Loucy (cell line): ENCODE measurements around the gene UNC45A.
"Not testable (repeated sequence)": the region's sequence is repeated elsewhere in the genome, so short reads cannot be mapped to it uniquely, and the experiment has no call there.

Experiments
- H2AFZ ChIP-seq: fragments of 200-600 bp; sonication (generic); 2 replicates; pipeline ENCODE4 v1.6.0; 2016; ENCODE audit warnings: antibody characterized with exemption, mild to moderate bottlenecking, low read length, moderate library complexity
- H3F3A ChIP-seq: fragments of 200-600 bp; 2 replicates; pipeline ENCODE4 v1.6.0; 2016; ENCODE audit warnings: antibody characterized with exemption, low read depth, mild to moderate bottlenecking
- H3K27me3 ChIP-seq: fragments of 200-600 bp; sonication (generic); 2 replicates; pipeline ENCODE4 v1.6.1; 2014; ENCODE audit warnings: low read length, mild to moderate bottlenecking; ENCODE audit not compliant: insufficient read depth, poor library complexity, severe bottlenecking
- H3K36me3 ChIP-seq: fragments of 200-600 bp; sonication (generic); 2 replicates; pipeline ENCODE4 v1.6.1; 2016; ENCODE audit warnings: low read length; ENCODE audit not compliant: insufficient read depth
- H3K4me1 ChIP-seq: fragments of 200-600 bp; sonication (generic); 2 replicates; pipeline ENCODE4 v1.5.1; 2014; ENCODE audit warnings: low read length, mild to moderate bottlenecking; ENCODE audit not compliant: insufficient read depth, poor library complexity, severe bottlenecking
- H3K4me2 ChIP-seq: fragments of 200-600 bp; sonication (generic); 2 replicates; pipeline ENCODE4 v1.6.0; 2014; ENCODE audit warnings: antibody characterized with exemption, low read length, low read depth, mild to moderate bottlenecking; ENCODE audit not compliant: poor library complexity, severe bottlenecking
- H3K4me3 ChIP-seq: fragments of 200-600 bp; sonication (generic); 2 replicates; pipeline ENCODE4 v1.5.1; 2014; ENCODE audit warnings: low read length, mild to moderate bottlenecking, mixed read lengths; ENCODE audit not compliant: poor library complexity, severe bottlenecking
- H3K79me2 ChIP-seq: fragments of 200-600 bp; sonication (generic); 2 replicates; pipeline ENCODE4 v1.6.1; 2014; ENCODE audit warnings: low read length; ENCODE audit not compliant: insufficient read depth
- H3K9ac ChIP-seq: fragments of 200-600 bp; sonication (generic); 2 replicates; pipeline ENCODE4 v1.6.0; 2014; ENCODE audit warnings: mild to moderate bottlenecking, low read depth, low read length, moderate library complexity; ENCODE audit not compliant: poor library complexity, severe bottlenecking
- H3K9me2 ChIP-seq: fragments of 200-600 bp; sonication (generic); replicated peaks from 2 replicates; pipeline ENCODE4 v1.6.1; 2016; ENCODE audit warnings: low read depth, low read length, mixed read lengths
- H3K9me3 ChIP-seq: fragments of 200-600 bp; sonication (generic); 2 replicates; pipeline ENCODE4 v1.6.1; 2014; ENCODE audit warnings: mild to moderate bottlenecking, antibody characterized with exemption, low read length, low read depth; ENCODE audit not compliant: insufficient read depth
- H4K20me1 ChIP-seq: fragments of 200-600 bp; sonication (generic); 2 replicates; pipeline ENCODE4 v1.6.0; 2014; ENCODE audit warnings: antibody characterized with exemption, low read length, mild to moderate bottlenecking; ENCODE audit not compliant: insufficient read depth, poor library complexity, severe bottlenecking
- EZH2phosphoT487 ChIP-seq: fragments of 200-600 bp; IDR thresholded peaks from 2 replicates; pipeline ENCODE4 v1.6.1; 2018; ENCODE audit warnings: antibody characterized with exemption, mild to moderate bottlenecking, moderate library complexity, borderline replicate concordance
- TF ChIP-seq, protein P1 (sequence below): fragments of 200-600 bp; sonication (generic); conservative IDR thresholded peaks from 2 replicates; pipeline ENCODE4 v1.5.1; 2014; ENCODE audit warnings: mild to moderate bottlenecking, antibody characterized with exemption, low read length

UNC45A gene

GRCh38 chr15:90895571-90896117, 39.4 kb upstream of the UNC45A start:
- Histone ChIP-seq H3F3A (no peaks in the 10 kb centered on the region), H3K9me3 (no peaks in the 10 kb centered on the region), H3K27me3 (no peaks in the 10 kb centered on the region), H3K4me3 (no peak overlapping the region), H3K79me2 (no peaks in the 10 kb centered on the region), H3K4me2 (no peak overlapping the region), H2AFZ (no peak overlapping the region), H3K9ac (no peak overlapping the region), H3K36me3 (peaks cover 40% of the 10 kb centered on the region; the same call in 1 of the 2 replicates), H4K20me1 (no peaks in the 10 kb centered on the region), H3K4me1 (no peaks in the 10 kb centered on the region), H3K9me2 (no peaks in the 10 kb centered on the region)
- TF ChIP-seq, protein P1, sequence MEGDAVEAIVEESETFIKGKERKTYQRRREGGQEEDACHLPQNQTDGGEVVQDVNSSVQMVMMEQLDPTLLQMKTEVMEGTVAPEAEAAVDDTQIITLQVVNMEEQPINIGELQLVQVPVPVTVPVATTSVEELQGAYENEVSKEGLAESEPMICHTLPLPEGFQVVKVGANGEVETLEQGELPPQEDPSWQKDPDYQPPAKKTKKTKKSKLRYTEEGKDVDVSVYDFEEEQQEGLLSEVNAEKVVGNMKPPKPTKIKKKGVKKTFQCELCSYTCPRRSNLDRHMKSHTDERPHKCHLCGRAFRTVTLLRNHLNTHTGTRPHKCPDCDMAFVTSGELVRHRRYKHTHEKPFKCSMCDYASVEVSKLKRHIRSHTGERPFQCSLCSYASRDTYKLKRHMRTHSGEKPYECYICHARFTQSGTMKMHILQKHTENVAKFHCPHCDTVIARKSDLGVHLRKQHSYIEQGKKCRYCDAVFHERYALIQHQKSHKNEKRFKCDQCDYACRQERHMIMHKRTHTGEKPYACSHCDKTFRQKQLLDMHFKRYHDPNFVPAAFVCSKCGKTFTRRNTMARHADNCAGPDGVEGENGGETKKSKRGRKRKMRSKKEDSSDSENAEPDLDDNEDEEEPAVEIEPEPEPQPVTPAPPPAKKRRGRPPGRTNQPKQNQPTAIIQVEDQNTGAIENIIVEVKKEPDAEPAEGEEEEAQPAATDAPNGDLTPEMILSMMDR = 0 out of 2 replicates have a peak, but pooled peaks have one; percentile 14
- TF ChIP-seq EZH2phosphoT487 = no peak

GRCh38 chr15:90897131-90897655, 37.9 kb upstream of the UNC45A start:
- H3K79me2 ChIP-seq, H4K20me1 ChIP-seq, H3K9me3 ChIP-seq, H3K9me2 ChIP-seq, H3K4me3 ChIP-seq, H3K27me3 ChIP-seq, H3K4me2 ChIP-seq, H3K4me1 ChIP-seq, H3K9ac ChIP-seq, H3F3A ChIP-seq, H2AFZ ChIP-seq: not testable (repeated sequence)
- peaks cover 26% of the 10 kb centered on the region; the same call in 1 of the 2 replicates for H3K36me3 ChIP-seq

DNA sequence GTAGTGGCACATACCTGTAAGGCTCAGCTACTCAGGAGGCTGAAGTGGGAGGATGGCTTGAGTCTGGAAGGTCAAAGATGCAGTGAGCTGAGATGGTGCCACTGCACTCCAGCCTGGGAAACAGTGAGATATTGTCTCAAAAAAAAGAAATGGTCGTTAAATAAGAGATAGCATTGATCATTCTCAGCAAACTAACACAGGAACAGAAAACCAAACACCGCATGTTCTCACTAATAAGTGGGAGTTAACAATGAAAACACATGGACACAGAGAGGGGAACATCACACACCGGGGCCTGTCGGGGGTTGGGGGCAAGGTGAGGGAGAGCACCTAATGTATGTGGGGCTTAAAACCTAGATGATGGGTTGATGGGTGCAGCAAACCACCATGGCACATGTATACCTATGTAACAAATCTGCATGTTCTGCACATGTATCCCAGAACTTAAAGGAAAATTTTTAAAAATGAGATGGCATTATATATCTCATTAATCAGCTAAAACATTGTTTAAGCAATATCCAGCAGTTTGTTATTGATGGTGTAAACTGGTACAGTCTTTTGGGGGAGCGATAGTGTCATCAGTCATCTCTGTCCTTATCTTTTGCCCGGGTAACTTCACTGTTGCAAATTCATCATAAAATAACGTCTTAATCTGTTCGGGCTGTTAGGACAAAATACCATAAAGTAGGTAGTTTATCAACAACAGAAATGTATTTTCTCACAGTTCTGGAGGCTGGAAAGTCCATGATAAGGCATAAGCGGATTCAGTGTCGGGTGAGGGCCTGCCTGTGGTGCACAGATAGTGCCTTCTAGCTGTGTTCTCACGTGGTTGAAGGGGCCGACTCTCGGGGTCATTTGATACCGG, 33.7 kb upstream of the UNC45A start:
- Histone ChIP-seq H3K9ac (peak overlapping the region; percentile 65), H3K4me1 (peaks cover 13% of the 10 kb centered on the region)

More for the DNA sequence above, 33.7 kb upstream of the UNC45A start:
- H3K27me3 ChIP-seq = no peaks in the 10 kb centered on the region
- H3F3A ChIP-seq = no peaks in the 10 kb centered on the region
- no peaks in the 10 kb centered on the region for H4K20me1 ChIP-seq
- H3K4me2 ChIP-seq = peak overlapping the region; percentile 63
- H3K79me2 ChIP-seq = peaks cover 19% of the 10 kb centered on the region; the same call in 1 of the 2 replicates
- peak overlapping the region; percentile 95; the same call in 1 of the 2 replicates for H2AFZ ChIP-seq
- no peaks in the 10 kb centered on the region for H3K9me2 ChIP-seq
- H3K4me3 ChIP-seq = peak overlapping the region; percentile 84
- TF ChIP-seq, protein P1 = no peak
- TF ChIP-seq EZH2phosphoT487 = no peak
- H3K36me3 ChIP-seq = no peaks in the 10 kb centered on the region
- no peaks in the 10 kb centered on the region for H3K9me3 ChIP-seq
